Parathyroid adenoma (tissue), 2 donors: Measurements from ENCODE around the gene DMD.

ENCODE experiments used
- H2AFZ ChIP-seq: fragments of 300-600 bp; sonication (generic); one replicate; pipeline ENCODE4 v1.7.0; 2017; ENCODE audit warnings: antibody characterized with exemption, mild to moderate bottlenecking
- H3K27ac ChIP-seq: fragments of 300-600 bp; sonication (generic); one replicate; pipeline ENCODE4 v1.7.0; 2017
- H3K27me3 ChIP-seq: fragments of 300-600 bp; sonication (generic); one replicate; pipeline ENCODE4 v1.7.0; 2017; ENCODE audit warnings: low read length; ENCODE audit not compliant: control insufficient read depth, insufficient read depth
- H3K36me3 ChIP-seq: fragments of 300-600 bp; sonication (generic); one replicate; pipeline ENCODE4 v1.7.0; 2017; ENCODE audit warnings: low read length; ENCODE audit not compliant: control insufficient read depth, insufficient read depth
- H3K4me1 ChIP-seq: fragments of 300-600 bp; sonication (generic); one replicate; pipeline ENCODE4 v1.7.0; 2017; ENCODE audit warnings: control low read depth
- H3K4me2 ChIP-seq: fragments of 300-600 bp; sonication (generic); one replicate; pipeline ENCODE4 v1.7.0; 2017; ENCODE audit warnings: low read length
- H3K4me3 ChIP-seq: fragments of 300-600 bp; sonication (generic); one replicate; pipeline ENCODE4 v1.7.0; 2017; ENCODE audit warnings: low read depth, low read length
- H3K79me2 ChIP-seq: fragments of 300-600 bp; sonication (generic); one replicate; pipeline ENCODE4 v1.7.0; 2017; ENCODE audit warnings: control low read depth
- H3K9ac ChIP-seq: fragments of 300-600 bp; sonication (generic); one replicate; pipeline ENCODE4 v1.7.0; 2017; ENCODE audit warnings: mild to moderate bottlenecking
- H3K9me3 ChIP-seq: fragments of 300-600 bp; sonication (generic); one replicate; pipeline ENCODE4 v1.7.0; 2017; ENCODE audit warnings: low read length; ENCODE audit not compliant: control insufficient read depth
- TF ChIP-seq, protein P1 (sequence below): fragments of 300-600 bp; sonication (generic); IDR thresholded peaks from one replicate; pipeline ENCODE4 v1.7.0; 2017; ENCODE audit warnings: antibody characterized with exemption, mild to moderate bottlenecking
- donor health status: primary hyperparathyroidism.

The DMD gene

DNA sequence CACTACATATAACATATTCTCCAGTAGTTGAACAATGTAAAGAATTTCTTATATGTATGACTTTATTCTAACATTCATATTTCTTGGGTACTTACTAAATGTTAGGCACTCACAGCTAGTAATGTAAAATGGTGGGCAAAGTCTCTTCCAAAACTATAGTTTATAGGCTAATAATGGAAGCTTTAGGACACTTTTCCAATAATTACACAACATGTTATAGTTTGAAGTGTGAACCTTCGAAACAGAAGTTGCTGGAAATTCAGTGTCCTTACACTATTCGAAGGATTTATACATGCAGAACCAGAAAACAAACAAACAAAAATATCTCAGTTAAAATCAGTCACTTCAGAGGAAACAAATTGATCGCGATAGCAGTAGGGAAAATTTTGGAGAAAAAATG, 212.6 kb downstream of the DMD start:
- no peak overlapping the region for H3K4me3 ChIP-seq
- no peaks in the 10 kb centered on the region for H3K36me3 ChIP-seq
- no peaks in the 10 kb centered on the region for H3K9me3 ChIP-seq
- no peaks in the 10 kb centered on the region for H3K79me2 ChIP-seq
- no peak overlapping the region for H3K9ac ChIP-seq
- H3K4me1 ChIP-seq: no peaks in the 10 kb centered on the region
- TF ChIP-seq, protein P1, sequence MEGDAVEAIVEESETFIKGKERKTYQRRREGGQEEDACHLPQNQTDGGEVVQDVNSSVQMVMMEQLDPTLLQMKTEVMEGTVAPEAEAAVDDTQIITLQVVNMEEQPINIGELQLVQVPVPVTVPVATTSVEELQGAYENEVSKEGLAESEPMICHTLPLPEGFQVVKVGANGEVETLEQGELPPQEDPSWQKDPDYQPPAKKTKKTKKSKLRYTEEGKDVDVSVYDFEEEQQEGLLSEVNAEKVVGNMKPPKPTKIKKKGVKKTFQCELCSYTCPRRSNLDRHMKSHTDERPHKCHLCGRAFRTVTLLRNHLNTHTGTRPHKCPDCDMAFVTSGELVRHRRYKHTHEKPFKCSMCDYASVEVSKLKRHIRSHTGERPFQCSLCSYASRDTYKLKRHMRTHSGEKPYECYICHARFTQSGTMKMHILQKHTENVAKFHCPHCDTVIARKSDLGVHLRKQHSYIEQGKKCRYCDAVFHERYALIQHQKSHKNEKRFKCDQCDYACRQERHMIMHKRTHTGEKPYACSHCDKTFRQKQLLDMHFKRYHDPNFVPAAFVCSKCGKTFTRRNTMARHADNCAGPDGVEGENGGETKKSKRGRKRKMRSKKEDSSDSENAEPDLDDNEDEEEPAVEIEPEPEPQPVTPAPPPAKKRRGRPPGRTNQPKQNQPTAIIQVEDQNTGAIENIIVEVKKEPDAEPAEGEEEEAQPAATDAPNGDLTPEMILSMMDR: no peak
- no peak overlapping the region for H3K4me2 ChIP-seq
- H2AFZ ChIP-seq: no peak overlapping the region
- H3K27me3 ChIP-seq: no peaks in the 10 kb centered on the region
- H3K27ac ChIP-seq: no peak overlapping the region

DNA sequence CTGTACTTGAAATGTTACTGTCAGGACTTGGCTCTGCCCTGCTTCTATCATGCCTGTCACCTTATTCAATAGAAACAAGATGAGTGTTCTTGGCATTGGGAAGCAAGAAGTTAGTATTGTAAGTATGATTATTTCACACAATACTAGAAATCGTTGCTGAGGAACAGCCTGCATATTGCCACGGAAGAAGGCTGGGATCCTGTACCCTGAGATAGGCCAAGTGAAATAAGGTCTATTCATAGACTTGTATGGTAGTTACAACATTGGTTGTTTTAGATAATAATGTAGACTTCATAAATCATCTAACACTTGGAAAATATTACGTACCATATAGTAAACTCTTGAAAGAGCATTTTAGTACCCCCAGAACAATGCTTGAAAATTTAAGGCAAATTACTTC, 215.9 kb downstream of the DMD start:
- TF ChIP-seq, protein P1: no peak
- H3K4me2 ChIP-seq: no peak overlapping the region
- no peaks in the 10 kb centered on the region for H3K9me3 ChIP-seq
- H3K9ac ChIP-seq: no peak overlapping the region
- no peak overlapping the region for H3K27ac ChIP-seq
- H3K27me3 ChIP-seq: no peaks in the 10 kb centered on the region
- no peak overlapping the region for H2AFZ ChIP-seq
- H3K79me2 ChIP-seq: no peaks in the 10 kb centered on the region
- H3K4me1 ChIP-seq: no peaks in the 10 kb centered on the region
- no peak overlapping the region for H3K4me3 ChIP-seq
- no peaks in the 10 kb centered on the region for H3K36me3 ChIP-seq

DNA sequence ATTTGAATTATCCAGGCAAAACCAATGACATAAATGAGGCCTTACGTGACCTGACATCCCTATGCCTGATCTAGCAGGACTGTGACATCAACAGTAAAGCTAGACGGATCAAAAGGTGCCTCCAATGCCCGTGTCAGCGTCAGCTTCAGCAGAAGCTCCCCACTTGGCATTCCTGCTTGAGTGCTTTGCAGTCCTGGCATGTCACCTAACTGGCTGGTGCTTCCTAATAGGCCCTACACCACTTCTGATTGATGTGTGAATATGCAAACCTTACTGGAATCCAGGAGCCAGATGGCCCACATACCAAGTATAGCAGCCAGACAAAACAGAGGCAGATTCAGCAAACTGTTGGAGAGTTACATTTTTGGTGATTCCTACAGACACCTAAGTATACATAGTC, 224.2 kb downstream of the DMD start:
- Histone ChIP-seq H3K79me2 (no peaks in the 10 kb centered on the region), H3K27me3 (no peaks in the 10 kb centered on the region), H3K36me3 (no peaks in the 10 kb centered on the region), H3K27ac (no peak overlapping the region), H3K9ac (no peak overlapping the region), H3K4me2 (no peak overlapping the region), H3K9me3 (no peaks in the 10 kb centered on the region), H3K4me1 (no peaks in the 10 kb centered on the region), H3K4me3 (no peak overlapping the region), H2AFZ (no peak overlapping the region)
- TF ChIP-seq, protein P1: no peak

DNA sequence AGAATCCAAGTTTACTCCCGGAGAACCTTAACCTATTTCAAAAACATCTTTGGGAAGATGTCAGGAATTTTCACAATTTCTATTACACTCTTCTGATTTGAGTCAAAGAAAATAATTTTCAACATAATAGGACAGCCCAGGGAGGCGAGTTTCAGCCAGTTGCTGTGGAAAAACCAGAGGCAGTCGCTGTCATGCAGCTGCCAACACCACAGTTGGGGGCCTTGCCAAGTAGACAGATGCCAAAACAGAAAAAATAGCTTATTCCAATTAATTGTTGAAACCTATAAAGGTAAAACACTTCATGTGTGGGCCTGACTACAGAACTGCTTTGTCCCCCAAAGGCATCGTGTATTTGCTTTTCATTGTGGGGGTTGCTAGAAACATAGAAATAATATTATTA, 225.8 kb downstream of the DMD start:
- Histone ChIP-seq H3K27ac (no peak overlapping the region), H3K27me3 (no peaks in the 10 kb centered on the region), H3K79me2 (no peaks in the 10 kb centered on the region), H3K9ac (no peak overlapping the region), H3K4me2 (no peak overlapping the region), H2AFZ (no peak overlapping the region), H3K4me1 (no peaks in the 10 kb centered on the region), H3K4me3 (no peak overlapping the region), H3K9me3 (no peaks in the 10 kb centered on the region), H3K36me3 (no peaks in the 10 kb centered on the region)
- TF ChIP-seq, protein P1: no peak

DNA sequence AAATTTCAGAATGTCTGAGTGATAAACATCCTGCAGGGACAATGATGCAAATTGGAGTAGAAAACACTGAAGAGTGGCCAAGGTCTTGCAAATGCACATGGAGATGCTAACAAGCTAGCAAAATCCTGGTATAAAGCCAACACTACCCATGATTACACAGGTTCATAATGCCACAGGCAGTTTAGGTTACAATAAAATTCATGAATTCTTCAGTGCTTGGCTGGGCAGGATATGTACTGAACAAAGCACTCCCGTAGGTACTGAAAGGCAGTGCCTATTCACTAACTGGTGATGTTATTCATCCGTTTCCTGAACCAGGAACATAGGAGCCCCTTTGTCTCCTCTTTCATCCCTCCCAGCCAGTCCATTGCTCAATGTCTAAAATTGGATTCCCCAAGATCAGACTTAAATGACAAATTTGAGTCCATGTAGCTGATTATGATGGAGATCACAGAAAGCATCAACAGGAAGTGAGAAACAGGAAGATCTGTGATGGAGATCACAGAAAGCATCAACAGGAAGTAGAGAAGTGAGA, 244.5 kb downstream of the DMD start:
- Histone ChIP-seq H3K27ac (no peak overlapping the region), H3K36me3 (no peaks in the 10 kb centered on the region), H3K9me3 (no peaks in the 10 kb centered on the region), H3K4me1 (no peaks in the 10 kb centered on the region), H3K4me3 (no peak overlapping the region), H3K4me2 (no peak overlapping the region), H2AFZ (no peak overlapping the region), H3K79me2 (no peaks in the 10 kb centered on the region), H3K9ac (no peak overlapping the region), H3K27me3 (no peaks in the 10 kb centered on the region)
- TF ChIP-seq, protein P1: no peak
